Renal cortex interstitium (tissue), 11 donors: Measurements from ENCODE around the gene NPHP4. TPM values are rescaled to one million over a fixed set of nuclear protein-coding genes. Genes with fewer than 3 reads are reported as not detected.
"Not testable (repeated sequence)": the region's sequence is repeated elsewhere in the genome, so short reads cannot be mapped to it uniquely, and the experiment has no call there.

Experiments
- DNase-seq, 11 donors: peaks; one replicate each; pipeline ENCODE4 v3.0.0-alpha.2; 2013; ENCODE audit warnings: low read depth in 9 of 11, low spot score in 4 of 11; ENCODE audit errors: extremely low read depth in 1 of 11
- polyA plus RNA-seq, 3 donors: library from polyadenylated mRNA; unstranded; fragments of 120-200 nt; gene quantifications; one replicate each; pipeline ENCODE4 v1.2.1, GENCODE V29; 2013; ENCODE audit not compliant: insufficient read length in 3 of 3

Gene NPHP4
- polyA plus RNA-seq, 3 donors: 9.1 to 16.6 (median 13.0) TPM

DNA sequence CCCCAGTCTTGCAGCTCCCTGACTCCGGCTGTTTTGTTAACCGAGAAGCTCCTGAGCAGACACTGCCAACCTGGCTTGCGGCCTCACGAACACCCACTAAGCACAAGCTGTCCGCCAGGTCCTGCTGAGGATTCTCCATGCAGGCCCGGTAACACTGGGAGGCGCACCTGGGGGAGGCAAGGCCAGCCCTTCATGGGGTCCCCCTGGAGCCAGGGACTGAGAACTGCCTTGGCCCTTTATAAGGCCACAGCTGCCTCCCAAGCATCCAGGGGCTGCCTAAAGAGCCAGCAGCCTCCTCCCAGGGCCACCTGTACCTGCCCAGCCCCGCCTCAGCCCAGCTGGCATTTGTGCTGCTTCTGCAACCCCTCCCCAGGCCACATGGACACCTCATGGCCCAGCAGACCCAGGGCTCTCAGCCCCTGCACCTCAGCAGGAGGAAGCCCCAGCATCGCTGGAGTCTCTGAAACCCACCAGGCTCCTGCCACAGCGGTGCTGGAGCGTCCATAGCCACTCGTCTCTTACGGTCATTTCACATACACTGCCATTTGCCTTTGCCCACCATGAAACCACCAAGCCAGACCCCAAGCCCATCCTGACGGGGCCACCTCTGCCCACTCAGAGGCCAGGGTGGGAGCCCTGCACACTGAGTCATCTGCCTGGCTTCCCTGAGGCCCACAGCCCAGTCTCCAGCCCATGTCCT lies 82.5 kb downstream of the NPHP4 start:
- DNase-seq: no peak

DNA sequence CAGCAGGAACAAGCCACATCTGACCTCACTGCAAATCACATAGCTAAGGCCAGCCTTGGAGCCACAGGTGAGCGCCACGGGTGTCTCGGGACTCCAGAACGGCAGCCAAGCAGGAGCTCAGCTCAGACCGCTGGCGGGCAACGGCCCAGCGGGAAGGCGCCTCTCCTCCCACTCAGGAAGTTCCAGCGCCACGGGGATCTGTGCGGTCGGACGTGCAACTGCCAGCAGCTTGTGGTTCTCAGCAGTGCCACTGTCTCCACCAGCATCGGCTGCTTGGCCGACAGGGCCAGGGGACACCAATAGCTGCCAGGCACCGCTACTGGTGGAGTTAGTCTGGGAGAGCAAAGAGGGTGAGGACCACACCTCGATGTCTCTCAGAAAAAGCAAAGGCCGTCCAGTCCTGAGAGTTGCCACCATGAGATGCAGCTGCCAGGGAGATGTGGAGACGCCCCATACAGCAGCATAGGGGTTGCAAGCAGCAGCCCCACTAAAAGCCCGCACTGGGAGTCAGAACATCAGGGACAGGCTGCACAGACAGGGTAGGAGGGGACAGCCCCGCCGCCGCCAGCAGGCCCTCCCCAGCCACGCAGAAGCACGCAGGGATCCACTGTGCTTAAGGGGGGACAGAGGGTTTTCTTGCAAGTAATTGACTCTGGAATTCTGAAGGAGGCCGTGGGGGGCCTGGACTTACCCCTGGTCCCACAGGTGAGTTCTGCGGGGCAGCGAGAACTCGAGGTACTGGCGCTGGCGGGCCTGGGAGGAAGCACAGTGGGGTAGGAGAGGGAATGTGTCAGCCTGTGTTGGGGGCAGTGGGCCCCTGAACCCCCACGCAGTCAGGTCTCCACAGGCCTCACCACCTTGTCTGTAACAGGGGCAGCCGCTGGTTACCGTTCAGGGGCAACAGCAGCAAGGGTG lies 83.5 kb downstream of the NPHP4 start:
- DNase-seq: no peak

DNA sequence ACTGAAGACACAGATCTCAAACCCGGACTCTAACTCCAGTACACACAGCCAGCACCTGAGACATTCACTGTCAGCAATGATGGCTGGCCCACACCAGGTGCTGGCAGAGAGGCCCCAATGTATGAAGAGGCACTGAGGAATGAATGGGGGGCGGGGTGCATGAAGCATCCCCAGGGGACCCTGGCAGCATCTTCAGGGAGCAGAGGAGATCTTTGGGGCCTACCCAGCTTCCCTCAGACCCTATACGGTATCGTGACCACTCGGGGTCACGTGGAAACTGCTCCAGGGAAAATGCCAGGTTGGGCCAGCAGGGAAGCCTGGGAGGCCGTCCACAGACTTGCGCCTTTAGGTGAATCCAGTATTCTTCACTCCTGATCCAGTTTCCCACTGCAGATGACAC lies 84.3 kb downstream of the NPHP4 start:
- DNase-seq: no peak

DNA sequence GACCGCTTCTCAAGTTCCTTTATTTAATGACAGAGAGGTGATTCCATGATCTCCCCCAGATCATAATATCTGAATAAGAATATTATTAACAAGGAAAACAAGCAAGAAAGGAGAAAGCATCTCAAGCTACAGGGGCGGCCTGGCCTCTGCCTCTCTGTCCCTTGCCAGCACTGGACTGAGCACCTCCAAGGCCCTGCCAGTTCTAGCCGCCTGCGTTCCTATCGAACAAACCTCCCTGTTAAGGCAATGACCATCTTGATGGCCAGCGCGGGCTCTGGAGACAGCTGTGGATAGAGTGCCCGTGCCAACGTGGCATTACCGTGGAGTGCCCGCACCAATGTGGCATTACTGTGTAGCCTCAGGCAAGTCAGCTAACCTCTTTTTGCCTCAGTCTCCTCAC lies 84.8 kb downstream of the NPHP4 start:
- no peak for DNase-seq

DNA sequence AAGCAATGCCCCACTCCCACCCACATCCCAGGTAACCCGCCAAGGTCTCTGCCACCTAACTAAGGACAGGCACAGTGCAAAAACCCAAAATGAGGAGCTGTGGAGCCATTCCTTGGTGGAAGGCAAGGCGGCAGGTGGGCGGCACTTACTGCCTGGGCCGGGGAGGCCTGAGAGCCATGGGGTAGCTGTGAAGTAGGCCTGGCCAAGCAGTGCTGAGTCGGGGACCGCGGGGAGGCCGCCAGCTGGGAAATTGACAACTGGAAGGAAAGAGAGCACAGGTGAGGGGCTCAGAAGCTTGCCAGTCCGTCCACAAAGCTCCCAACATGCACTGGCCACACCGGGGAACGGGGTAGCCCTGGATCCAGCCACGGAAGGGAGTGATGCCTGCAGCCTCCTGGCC lies 85.3 kb downstream of the NPHP4 start:
- no peak for DNase-seq

DNA sequence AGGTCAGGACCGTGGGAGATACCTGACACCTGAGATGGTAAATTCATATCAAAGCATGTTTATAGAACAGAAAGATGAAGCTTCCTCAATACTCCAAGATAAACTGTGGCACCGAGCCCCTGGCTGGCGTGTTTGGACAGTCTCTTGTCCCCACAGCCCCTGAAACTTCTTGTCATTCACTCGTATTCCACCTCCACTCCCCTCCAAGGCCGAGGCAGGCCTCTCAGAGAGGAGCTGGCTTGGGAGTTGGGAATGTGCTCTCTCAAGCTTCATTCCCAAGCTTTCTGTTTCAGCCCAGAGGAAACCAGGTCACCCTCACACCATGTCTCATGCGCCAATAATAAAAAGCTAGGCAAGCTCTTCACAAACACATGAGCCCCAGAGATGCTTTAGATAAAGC lies 86.1 kb downstream of the NPHP4 start:
- no peak for DNase-seq

DNA sequence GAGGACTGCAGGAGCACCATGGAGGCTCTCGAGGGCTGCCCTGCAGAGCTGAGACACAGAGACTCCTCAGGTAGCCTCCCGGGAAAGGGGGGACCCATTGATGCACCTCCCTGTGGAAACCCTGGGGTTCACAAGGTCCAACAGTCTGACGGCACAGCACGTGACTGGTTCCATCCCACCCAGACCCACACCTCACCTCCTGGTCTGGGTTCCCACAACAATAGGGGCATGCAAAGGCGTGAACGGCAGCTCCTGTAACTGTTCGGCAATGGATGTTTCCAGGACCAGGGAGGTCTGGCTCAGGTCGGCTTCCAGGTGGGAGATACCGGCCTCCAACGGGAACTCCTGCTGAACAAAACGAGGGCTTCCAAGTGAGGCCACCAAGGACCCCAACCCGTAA lies 86.8 kb downstream of the NPHP4 start:
- no peak for DNase-seq

DNA sequence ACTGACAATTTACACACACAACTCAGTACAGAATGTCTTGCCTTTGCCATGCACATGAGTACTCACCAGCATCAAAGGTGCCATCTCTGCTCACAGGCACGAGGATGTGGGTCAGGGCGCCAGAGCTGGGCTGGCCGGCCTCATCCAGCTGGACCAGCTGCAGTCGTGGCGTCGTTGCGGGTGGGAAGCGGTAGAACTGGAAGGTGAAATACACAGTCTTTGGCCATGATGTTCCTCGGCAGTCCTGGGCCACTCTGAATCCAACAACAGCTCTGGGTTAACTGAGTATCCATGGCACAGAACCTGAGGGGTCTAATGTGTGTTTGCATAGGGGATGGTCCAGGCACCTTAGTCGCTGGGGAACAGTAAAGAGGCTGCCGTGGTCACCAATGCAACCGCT lies 87.7 kb downstream of the NPHP4 start:
- no peak for DNase-seq

DNA sequence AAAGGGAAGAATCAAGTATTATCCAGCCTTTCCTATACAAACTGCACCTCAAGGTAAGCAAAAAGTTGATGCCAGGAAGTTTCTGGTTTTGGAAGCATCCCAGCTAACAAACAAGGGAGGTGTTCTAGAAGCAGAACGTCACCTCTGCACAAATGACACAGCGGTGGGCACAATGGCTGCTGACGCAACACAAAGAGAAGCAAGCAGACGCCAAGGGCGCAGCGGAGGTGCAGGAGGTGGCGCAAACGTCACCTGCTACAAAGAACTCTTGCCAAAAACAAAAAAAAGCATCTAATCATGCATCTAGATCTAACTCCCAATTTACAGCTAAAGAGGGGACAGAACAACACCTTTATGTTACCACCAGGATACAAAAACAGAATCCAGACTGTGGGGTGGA lies 88.5 kb downstream of the NPHP4 start:
- no peak for DNase-seq

DNA sequence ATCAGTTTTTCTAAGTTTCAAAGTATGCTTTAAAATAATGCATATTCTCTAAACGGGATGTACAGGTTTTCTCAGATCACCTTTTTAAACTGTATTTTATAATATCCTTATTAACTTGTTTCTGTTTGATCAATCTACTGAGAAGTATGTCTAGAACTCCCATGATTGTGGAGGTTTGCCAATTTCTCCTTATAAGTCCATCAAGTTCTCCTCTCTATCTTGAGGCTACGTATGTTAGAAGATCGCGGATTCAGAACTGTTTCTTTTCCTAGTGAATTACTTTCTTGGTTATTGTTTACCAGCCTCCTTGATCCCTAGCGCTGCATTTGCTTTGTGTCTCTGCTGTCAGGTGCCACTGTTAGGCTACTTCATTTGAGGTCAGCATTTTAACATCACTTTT lies 89.2 kb downstream of the NPHP4 start:
- DNase-seq: no peak

DNA sequence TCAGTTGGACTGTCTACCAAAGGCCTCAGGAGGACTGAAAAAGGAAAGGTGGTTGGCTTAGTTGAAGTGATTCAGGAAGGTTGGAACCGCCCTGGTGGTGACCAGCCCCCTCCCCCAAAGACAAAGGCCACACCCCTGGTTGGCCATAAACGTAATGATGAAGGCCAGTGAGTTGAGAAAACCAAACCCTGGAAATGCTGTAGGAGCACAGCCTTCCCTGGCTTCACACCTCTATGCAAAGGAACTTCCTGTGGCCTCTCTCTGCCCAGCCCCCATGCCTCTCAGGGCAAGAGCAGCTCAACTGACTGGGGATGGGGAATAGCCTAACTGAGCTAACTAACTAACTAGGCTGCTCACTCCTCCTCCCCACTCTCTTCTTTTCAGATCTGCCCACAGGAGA lies 90.4 kb downstream of the NPHP4 start:
- DNase-seq: no peak

DNA sequence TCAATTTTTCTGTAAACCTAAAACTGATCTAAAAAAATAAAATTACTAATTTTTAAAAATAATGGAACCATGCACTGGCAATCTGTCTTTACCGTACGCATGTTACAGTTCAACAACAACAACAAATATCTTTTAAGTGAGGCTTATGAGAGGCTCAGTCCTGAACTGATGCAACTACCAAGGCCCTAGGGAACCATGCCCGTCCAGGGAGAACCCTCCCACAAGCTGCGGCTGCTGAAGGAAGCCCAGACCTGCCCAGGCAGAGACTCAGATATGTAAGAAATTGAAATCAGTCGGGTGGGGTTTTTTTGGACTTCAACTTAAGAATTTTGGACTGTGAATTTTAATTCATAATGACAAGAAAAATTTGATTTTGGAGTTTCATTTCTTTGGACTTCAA lies 91.1 kb downstream of the NPHP4 start:
- DNase-seq: no peak

DNA sequence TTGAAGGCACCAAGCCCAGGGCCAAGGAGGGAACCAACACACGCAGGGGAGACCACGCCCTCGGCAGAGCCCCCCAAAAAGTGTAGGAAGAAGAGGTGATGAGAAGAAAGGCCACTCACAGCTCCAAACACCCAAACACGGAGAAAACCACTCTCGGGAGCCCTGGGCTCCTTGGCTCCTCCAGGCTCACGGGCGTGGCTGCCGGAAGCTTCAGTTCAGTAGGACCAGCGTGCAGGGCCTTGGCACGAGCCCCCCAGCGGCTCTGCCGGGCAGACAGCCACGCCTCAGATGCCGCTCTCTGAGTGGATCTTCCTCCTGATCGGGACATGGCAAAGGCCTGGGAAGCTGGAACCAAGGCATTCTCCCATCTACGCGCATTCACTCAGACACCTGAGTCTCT lies 94.0 kb downstream of the NPHP4 start:
- DNase-seq: no peak

DNA sequence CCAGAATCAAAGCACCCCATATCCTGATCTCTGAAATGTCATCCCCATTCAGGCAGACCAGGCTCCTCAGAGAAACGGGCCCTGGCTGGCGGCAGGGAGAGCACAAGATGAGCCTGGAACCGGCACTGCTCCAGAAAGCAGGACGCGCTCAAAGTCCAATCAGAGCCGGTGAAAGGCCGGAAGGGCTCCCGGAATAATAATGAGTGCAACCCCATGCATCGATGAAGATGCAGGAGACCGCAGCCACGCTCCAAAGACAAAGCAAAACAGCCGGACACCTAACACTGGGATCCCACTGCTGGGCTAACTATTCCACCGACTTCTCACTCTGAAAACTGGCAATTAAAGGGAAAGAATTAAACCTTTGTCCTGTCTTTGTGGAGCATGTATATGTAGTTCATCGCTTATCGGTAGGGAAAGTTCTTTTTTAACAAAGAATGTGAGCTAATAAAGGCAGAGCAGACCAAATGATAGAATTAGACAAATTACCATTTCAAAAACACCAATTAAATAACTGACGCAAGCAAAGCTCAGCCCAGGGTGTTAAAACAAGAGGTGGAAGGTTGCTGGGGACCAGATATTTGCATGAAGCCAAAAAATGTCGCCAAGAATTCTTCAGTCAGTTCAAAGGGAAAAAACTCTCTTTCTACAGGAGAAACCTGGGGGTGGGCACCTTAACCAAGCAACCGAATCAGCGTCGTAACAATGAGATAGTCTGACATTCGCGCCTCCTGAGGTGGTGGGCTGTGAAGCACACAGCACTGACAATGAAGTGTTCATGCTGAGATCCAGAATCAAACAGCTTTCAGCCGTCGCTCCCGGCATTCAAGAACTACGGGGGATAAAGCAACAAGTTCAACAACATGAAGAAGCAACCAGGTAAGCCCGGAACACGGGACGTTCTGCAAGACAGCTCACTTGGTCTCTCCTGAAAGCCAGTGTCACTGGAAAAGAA lies 95.2 kb downstream of the NPHP4 start:
- DNase-seq: no peak

DNA sequence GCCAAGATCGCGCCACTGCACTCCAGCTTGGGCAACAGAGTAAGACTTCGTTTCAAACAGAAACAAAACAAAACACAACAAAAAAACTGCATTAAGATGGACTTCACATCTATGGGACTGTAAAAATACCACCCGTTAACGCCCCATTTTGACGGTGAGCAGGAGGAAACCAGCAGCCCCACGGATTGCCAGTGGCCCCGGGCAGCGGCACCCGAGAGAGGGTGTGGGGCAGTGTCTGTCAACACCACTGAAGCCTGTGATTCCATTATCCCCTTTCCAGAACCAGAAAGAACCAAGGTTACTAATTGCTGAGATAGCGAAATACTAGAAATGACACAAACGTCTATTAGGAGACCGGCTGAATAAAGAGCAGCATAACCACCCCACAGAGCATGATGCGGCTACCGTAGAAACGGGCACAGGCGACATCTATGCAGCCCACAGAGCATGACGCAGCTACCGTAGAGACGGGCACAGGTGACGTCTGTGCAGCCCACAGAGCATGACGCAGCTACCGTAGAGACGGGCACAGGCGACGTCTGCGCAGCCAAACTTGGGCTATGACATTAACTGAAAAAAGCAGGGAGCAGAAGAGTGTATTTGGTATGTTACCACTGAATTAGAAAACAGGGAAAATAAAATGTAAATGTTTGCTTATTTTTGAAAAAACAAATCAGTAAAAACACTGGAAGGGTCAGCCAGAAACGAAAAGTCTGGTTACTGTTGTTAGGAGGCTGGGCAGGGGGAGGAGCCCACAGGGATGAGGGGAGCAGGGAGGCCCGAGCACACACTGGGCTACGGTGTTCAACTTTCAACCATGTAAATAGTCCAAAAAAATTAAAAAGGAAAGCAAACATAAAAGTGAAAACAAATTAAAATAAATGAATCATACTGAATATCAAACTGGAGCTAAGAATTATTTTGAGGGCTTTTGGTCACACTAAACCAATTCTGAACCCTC lies 96.5 kb downstream of the NPHP4 start:
- no peak for DNase-seq

DNA sequence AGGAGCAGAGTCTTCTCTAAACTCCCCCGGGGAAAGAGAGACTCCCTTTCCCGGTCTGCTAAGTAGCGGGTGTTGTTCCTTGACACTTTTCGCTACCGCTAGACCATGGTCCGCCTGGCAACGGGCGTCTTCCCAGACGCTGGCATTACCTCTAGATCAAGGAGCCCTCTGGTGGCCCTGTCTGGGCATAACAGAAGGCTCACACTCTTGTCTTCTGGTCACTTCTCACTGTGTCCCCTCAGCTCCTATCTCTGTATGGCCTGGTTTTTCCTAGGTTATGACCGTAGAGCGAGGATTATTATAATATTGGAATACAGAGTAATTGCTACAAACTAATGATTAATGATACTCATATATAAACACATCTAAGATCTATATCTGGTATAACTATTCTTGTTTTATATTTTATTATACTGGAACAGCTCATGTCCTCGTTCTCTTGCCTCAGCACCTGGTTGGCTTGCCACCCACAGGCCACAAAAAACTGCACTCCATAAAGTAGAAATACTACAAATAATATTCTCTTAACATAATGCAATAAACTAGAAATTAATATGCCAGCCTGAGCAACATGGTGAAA lies 98.4 kb downstream of the NPHP4 start:
- not testable (repeated sequence) for DNase-seq

DNA sequence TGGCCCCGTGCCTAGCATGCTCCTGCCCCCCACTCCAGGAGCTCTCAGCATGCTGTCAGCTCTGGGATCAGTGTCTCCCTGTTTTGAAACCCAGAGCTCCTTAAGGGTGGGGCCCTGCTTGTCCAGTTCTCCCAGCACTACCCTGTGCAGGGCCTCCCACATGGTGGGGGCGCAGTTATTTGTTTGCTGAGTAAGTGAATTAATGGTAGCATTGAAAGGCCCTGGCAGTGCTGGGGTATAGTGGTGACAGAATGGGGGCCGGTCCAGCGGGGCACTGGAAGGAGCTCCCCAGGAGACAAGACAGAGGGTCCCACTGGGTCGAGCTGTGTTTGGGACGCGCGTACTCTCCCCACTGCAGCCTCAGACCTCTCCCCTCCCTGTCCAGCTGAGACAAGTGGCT lies 99.9 kb downstream of the NPHP4 start:
- DNase-seq: no peak

DNA sequence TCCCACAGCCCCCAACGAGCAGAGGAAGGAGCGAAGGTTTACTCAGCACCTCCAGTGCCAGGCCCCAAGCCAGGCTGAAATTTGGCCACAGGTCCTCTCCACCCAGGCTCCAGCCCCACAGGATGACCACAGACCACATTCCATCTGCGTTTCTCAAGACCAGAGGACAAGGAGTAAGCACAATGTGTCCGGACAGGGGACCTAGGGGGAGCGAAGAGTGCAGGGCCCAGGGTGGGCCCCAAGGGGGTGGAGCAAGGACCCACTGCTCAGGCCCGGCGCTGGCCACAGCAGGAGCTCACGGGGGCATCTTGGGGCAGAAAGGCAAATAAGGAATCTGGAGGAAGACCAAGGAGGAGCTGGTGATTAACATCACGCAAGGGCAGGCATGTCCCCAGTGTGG lies 100.5 kb downstream of the NPHP4 start:
- no peak for DNase-seq
